ENCODE data around the gene PDPN. TPM values are rescaled to one million over a fixed set of nuclear protein-coding genes. Genes with fewer than 3 reads are reported as not detected.

Gene PDPN
- total and polyA plus RNA-seq, 9 of the 15 experiments (the other 6 are each of a cell fraction or from before 2014, with no cell fraction given): 0.11 TPM; not detected in 8

DNA sequence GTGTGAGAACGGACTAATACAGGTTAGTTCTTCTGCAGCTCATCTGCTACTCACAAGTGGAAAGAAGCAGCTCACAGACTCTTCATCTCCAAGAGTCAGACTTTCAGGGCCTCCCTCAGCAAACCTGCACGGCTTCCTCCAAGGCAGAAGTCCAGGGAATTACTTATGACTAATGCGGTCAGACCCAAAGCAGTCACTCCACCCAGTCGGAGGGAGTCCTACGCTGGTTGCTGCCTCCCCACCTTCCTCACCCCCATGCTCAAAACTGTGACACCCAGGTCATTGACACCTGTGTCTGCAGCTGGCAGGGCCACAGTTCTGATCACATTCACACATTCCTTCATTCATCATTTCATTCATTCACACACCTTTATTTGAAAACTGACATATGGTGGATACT lies 77.9 kb downstream of the PDPN start:
- no peaks in the 10 kb centered on the region for H3K4me1 ChIP-seq (replicated peaks in 1 of 2; ENCODE audit: control insufficient read depth in 2 of 2, insufficient read depth in 2 of 2, low read length in 2 of 2)
- H3K9ac ChIP-seq (ENCODE audit: insufficient read depth in 1 of 2, low read depth in 2 of 2, low read length in 2 of 2): no peak overlapping the region
- H3K4me2 ChIP-seq (ENCODE audit: insufficient read depth, low read length): no peak overlapping the region
- H2AFZ ChIP-seq (ENCODE audit: low read depth, low read length): no peak overlapping the region
- DNase-seq (ENCODE audit: extremely low read depth in 1 of 4, low spot score in 3 of 4) (no peak), ATAC-seq (no peak), FAIRE-seq (no peak)
- H4K20me1 ChIP-seq (replicated peaks; ENCODE audit: control insufficient read depth, insufficient read depth, low read length): peaks cover 5% of the 10 kb centered on the region
- ChIA-PET CTCF (ENCODE audit: low intra/inter-chr PET ratio) (no interaction called here), POLR2A (no interaction called here)
- no peak overlapping the region for H3K4me3 ChIP-seq
- 5% methylated on average over 5 of the region's 5 CpGs for WGBS (ENCODE audit: insufficient coverage, low coverage, missing lambda C conversion rate)
- H3K36me3 ChIP-seq (ENCODE audit: control insufficient read depth, insufficient read depth, low read length): no peaks in the 10 kb centered on the region
- BruUV-seq (replicated peaks): no TSS peak
- H3K27ac ChIP-seq (ENCODE audit: extremely low read depth, low read depth, low read length): no peak overlapping the region
- H3K79me2 ChIP-seq (ENCODE audit: control insufficient read depth, insufficient read depth, low read length): no peaks in the 10 kb centered on the region
- H3K9me1 ChIP-seq (ENCODE audit: control insufficient read depth, insufficient read depth, low read length): no peaks in the 10 kb centered on the region
- TF ChIP-seq GABPA (tag; conservative IDR thresholded peaks at IDR 0.05; ENCODE audit: low read depth) (no peak), EWSR1 (IDR thresholded peaks at IDR 0.05; ENCODE audit: borderline replicate concordance, low read depth, partially characterized antibody) (no peak), ZBTB11 (CRISPR knock-in tag; IDR thresholded peaks at IDR 0.05) (no peak), ZNF165 (CRISPR knock-in tag; IDR thresholded peaks at IDR 0.05; ENCODE audit: borderline replicate concordance) (no peak), EZH2 (IDR thresholded peaks at IDR 0.05; ENCODE audit: borderline replicate concordance, low read depth, low read length) (no peak), FOXK1 (CRISPR knock-in tag; IDR thresholded peaks at IDR 0.05; ENCODE audit: borderline replicate concordance) (no peak), ZNF197 (CRISPR knock-in tag; IDR thresholded peaks at IDR 0.05; ENCODE audit: low read depth) (no peak)
- TF ChIP-seq, protein P1, sequence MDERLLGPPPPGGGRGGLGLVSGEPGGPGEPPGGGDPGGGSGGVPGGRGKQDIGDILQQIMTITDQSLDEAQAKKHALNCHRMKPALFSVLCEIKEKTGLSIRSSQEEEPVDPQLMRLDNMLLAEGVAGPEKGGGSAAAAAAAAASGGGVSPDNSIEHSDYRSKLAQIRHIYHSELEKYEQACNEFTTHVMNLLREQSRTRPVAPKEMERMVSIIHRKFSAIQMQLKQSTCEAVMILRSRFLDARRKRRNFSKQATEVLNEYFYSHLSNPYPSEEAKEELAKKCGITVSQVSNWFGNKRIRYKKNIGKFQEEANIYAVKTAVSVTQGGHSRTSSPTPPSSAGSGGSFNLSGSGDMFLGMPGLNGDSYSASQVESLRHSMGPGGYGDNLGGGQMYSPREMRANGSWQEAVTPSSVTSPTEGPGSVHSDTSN (CRISPR knock-in tag; IDR thresholded peaks at IDR 0.05; ENCODE audit: low read depth): no peak
- TF ChIP-seq, protein P1 (tag; conservative IDR thresholded peaks at IDR 0.05; ENCODE audit: low read depth): no peak
- peaks cover 13 to 15% of the 10 kb centered on the region in 2 experiments; a peak in 4 of 5 replicates for H3K27me3 ChIP-seq (ENCODE audit: control insufficient read depth in 2 of 2, insufficient read depth in 2 of 2, low read length in 2 of 2)
- intact Hi-C loops (cut with micrococcal nuclease) (no loop called here), in situ Hi-C loops (cut with MboI) (loop anchor here (5.0 kb wide), 1 partner anchor 296 kb away; no protein-coding TSS in a partner anchor)
- H3K9me3 ChIP-seq (replicated peaks; ENCODE audit: control insufficient read depth, insufficient read depth, low read depth, low read length): no peaks in the 10 kb centered on the region; the same call in 1 of the 2 replicates

All from K562 (cell line).